PFSK-1 (cell line): ENCODE measurements around the gene SPTLC1.

Source experiments
- FOXP2 ChIP-seq: optimal IDR thresholded peaks from 2 replicates; pipeline ENCODE3; 2011; ENCODE audit warnings: borderline replicate concordance, control low read depth, inconsistent platforms; ENCODE audit not compliant: insufficient read depth; ENCODE audit errors: extremely low read length, extremely low read depth
- POLR2AphosphoS5 ChIP-seq: IDR thresholded peaks from 2 replicates; pipeline ENCODE4 v1.6.1; 2012; ENCODE audit warnings: low read depth, mild to moderate bottlenecking, control low read depth, low read length, moderate library complexity
- SIN3A ChIP-seq: IDR thresholded peaks from 2 replicates; pipeline ENCODE4 v1.6.1; 2012; ENCODE audit warnings: mild to moderate bottlenecking, low read length, moderate library complexity, borderline replicate concordance; ENCODE audit not compliant: insufficient read depth
- TAF1 ChIP-seq: IDR thresholded peaks from 2 replicates; pipeline ENCODE4 v1.6.1; 2012; ENCODE audit warnings: low read length, control low read depth, borderline replicate concordance; ENCODE audit not compliant: insufficient read depth
- TF ChIP-seq, protein P1 (sequence below), 2 experiments: IDR thresholded peaks; 2 replicates each; pipeline versions ENCODE4 v1.6.1 to v1.8.0; 2011 to 2012; ENCODE audit warnings: low read depth in 2 of 2, low read length in 2 of 2, control low read depth in 1 of 2, inconsistent platforms in 1 of 2, mild to moderate bottlenecking in 1 of 2, moderate library complexity in 1 of 2; ENCODE audit not compliant: insufficient read depth in 1 of 2

SPTLC1 gene

GRCh38 chr9:92029553-92029952, 85.7 kb downstream of the SPTLC1 start:
- no peak for TF ChIP-seq POLR2AphosphoS5
- TF ChIP-seq TAF1 = no peak
- no peak for TF ChIP-seq SIN3A
- TF ChIP-seq FOXP2 = no peak
- TF ChIP-seq, protein P1, sequence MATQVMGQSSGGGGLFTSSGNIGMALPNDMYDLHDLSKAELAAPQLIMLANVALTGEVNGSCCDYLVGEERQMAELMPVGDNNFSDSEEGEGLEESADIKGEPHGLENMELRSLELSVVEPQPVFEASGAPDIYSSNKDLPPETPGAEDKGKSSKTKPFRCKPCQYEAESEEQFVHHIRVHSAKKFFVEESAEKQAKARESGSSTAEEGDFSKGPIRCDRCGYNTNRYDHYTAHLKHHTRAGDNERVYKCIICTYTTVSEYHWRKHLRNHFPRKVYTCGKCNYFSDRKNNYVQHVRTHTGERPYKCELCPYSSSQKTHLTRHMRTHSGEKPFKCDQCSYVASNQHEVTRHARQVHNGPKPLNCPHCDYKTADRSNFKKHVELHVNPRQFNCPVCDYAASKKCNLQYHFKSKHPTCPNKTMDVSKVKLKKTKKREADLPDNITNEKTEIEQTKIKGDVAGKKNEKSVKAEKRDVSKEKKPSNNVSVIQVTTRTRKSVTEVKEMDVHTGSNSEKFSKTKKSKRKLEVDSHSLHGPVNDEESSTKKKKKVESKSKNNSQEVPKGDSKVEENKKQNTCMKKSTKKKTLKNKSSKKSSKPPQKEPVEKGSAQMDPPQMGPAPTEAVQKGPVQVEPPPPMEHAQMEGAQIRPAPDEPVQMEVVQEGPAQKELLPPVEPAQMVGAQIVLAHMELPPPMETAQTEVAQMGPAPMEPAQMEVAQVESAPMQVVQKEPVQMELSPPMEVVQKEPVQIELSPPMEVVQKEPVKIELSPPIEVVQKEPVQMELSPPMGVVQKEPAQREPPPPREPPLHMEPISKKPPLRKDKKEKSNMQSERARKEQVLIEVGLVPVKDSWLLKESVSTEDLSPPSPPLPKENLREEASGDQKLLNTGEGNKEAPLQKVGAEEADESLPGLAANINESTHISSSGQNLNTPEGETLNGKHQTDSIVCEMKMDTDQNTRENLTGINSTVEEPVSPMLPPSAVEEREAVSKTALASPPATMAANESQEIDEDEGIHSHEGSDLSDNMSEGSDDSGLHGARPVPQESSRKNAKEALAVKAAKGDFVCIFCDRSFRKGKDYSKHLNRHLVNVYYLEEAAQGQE (IDR thresholded peaks at IDR 0.05; ENCODE audit: insufficient read depth in 1 of 2, low read depth in 2 of 2, low read length in 2 of 2) = no peak

GRCh38 chr9:92026206-92027002, 88.8 kb downstream of the SPTLC1 start:
- TF ChIP-seq POLR2AphosphoS5 (no peak), TAF1 (no peak), FOXP2 (no peak), SIN3A (no peak)
- TF ChIP-seq, protein P1 (IDR thresholded peaks at IDR 0.05; ENCODE audit: insufficient read depth in 1 of 2, low read depth in 2 of 2, low read length in 2 of 2) = no peak

DNA sequence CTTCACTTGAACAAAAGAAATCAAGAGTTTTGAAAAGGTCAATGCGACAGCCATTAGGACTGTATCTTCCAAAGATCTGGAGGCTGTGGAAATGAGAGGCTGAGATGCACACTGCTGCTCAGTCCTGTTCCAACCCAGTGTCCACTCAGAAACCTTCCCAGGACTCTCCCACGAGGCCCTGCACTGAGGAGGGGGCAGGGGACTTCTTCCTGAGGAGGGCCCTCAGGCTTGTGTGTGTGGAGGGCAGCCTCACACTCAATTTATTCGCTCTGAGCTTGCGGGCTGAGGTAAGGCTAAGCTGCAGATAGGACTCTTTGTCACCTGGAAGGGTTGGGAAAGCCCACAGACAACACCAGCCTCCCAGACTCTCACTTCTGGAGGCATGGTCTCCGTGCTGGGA, 95.6 kb downstream of the SPTLC1 start:
- TF ChIP-seq TAF1 = no peak
- no peak for TF ChIP-seq SIN3A
- no peak for TF ChIP-seq FOXP2
- TF ChIP-seq POLR2AphosphoS5 = no peak
- TF ChIP-seq, protein P1 (IDR thresholded peaks at IDR 0.05; ENCODE audit: insufficient read depth in 1 of 2, low read depth in 2 of 2, low read length in 2 of 2) = no peak

- no peak for TF ChIP-seq FOXP2
- no peak for TF ChIP-seq POLR2AphosphoS5
- TF ChIP-seq, protein P1 (IDR thresholded peaks at IDR 0.05; ENCODE audit: insufficient read depth in 1 of 2, low read depth in 2 of 2, low read length in 2 of 2) = no peak
- TF ChIP-seq TAF1 = no peak
- TF ChIP-seq SIN3A = no peak
These were observed 104.3 kb downstream of the SPTLC1 start for GRCh38 chr9:92010705-92011536.
